Gastroesophageal sphincter (tissue), 4 donors: ENCODE measurements around the gene PPBP. TPM values are rescaled to one million over a fixed set of nuclear protein-coding genes. Genes with fewer than 3 reads are reported as not detected.
A peak's percentile ranks its signal among the peaks of the same experiment; 100 is the strongest.
"Not testable (repeated sequence)": the region's sequence is repeated elsewhere in the genome, so short reads cannot be mapped to it uniquely, and the experiment has no call there.

Experiments used
- ATAC-seq: fragments of 150-250 bp; one replicate; pipeline ENCODE4 v1.9.1; 2016; ENCODE audit warnings: mild to moderate bottlenecking, moderate library complexity
- H3K27ac ChIP-seq, 4 donors: fragments of 200-600 bp; sonication (generic) in 3 of 4; 1 replicate in 3 of 4; 2 replicates in 1 of 4; pipeline ENCODE4 v1.5.1; 2016 to 2019
- H3K27me3 ChIP-seq: fragments of 200-600 bp; sonication (generic); one replicate; pipeline ENCODE4 v1.5.1; 2019
- H3K36me3 ChIP-seq, 2 donors: fragments of 200-600 bp; sonication (generic); one replicate each; pipeline ENCODE4 v1.5.1; 2019; ENCODE audit warnings: control low read depth in 1 of 2
- H3K4me1 ChIP-seq, 3 donors: fragments of 200-600 bp; sonication (generic); 1 replicate in 2 of 3; 2 replicates in 1 of 3; pipeline ENCODE4 v1.5.1; 2016 to 2019; ENCODE audit warnings: control low read depth in 2 of 3
- H3K4me3 ChIP-seq, 2 donors: fragments of 200-600 bp; sonication (generic); one replicate each; pipeline ENCODE4 v1.5.1; 2019; ENCODE audit warnings: mild to moderate bottlenecking in 1 of 2, moderate library complexity in 1 of 2
- H3K9me3 ChIP-seq, 3 donors: fragments of 200-600 bp; sonication (generic); one replicate each; pipeline ENCODE4 v1.5.1; 2017 to 2019; ENCODE audit warnings: control low read depth in 2 of 3
- CTCF ChIP-seq, 4 experiments: fragments of 200-600 bp in 2 of 4; fragments of 450-650 bp in 2 of 4; sonication (generic) in 1 of 4; IDR thresholded peaks; one replicate each; pipeline ENCODE4 v1.5.1; 2017 to 2019; ENCODE audit warnings: antibody characterized with exemption in 4 of 4, mild to moderate bottlenecking in 2 of 4, moderate library complexity in 2 of 4
- EP300 ChIP-seq: sonication (generic); formaldehyde crosslinking; IDR thresholded peaks from one replicate; pipeline ENCODE4 v1.6.1; 2017; ENCODE audit warnings: antibody characterized with exemption, mild to moderate bottlenecking
- POLR2A ChIP-seq, 2 donors: fragments of 450-650 bp; IDR thresholded peaks; one replicate each; pipeline ENCODE4 v1.6.1; 2017; ENCODE audit warnings: antibody characterized with exemption in 2 of 2, mild to moderate bottlenecking in 2 of 2, moderate library complexity in 1 of 2
- POLR2AphosphoS5 ChIP-seq: sonication (generic); formaldehyde crosslinking; IDR thresholded peaks from one replicate; pipeline ENCODE4 v1.6.1; 2017; ENCODE audit warnings: antibody characterized with exemption
- WGBS, 2 donors: methylation state at CpG; one replicate each; pipeline ENCODE4 v1.1.5; 2018; ENCODE audit warnings: low coverage in 1 of 2; 5-methylcytosine and 5-hydroxymethylcytosine counted together
- total RNA-seq, 4 donors: library from RNA; depleted of rRNA; stranded (reverse); fragments of >200 nt; gene quantifications; one replicate each; pipeline ENCODE4 v1.1.0, GENCODE V29; 2016

PPBP gene
- total RNA-seq, 4 donors from 2014 or later, result not detected

GRCh38 chr4:73989031-73989430 lies 1.0 kb upstream of the PPBP start:
- no peaks in the 10 kb centered on the region for H3K27me3 ChIP-seq
- WGBS, 2 donors, result 71 to 73% methylated on average over 1 to 3 of the region's 3 CpGs
- no peak overlapping the region for H3K27ac ChIP-seq
- no peak for TF ChIP-seq POLR2AphosphoS5
- no peak for TF ChIP-seq EP300
- no peak for TF ChIP-seq CTCF (IDR thresholded peaks at IDR 0.05)
- no peak for TF ChIP-seq POLR2A (IDR thresholded peaks at IDR 0.05)
- no peaks in the 10 kb centered on the region for H3K36me3 ChIP-seq
- no peaks in the 10 kb centered on the region for H3K9me3 ChIP-seq
- no peak for ATAC-seq
- H3K4me3 ChIP-seq, result no peak overlapping the region
- H3K4me1 ChIP-seq, result no peaks in the 10 kb centered on the region

- Histone ChIP-seq H3K9me3 (no peaks in the 10 kb centered on the region), H3K27ac (no peak overlapping the region), H3K36me3 (no peaks in the 10 kb centered on the region), H3K27me3 (peaks cover 14% of the 10 kb centered on the region), H3K4me3 (no peak overlapping the region), H3K4me1 (peaks cover 0 to 6% (median 0%) of the 10 kb centered on the region in 3 donors)
- WGBS, 2 donors, result 33 to 43% methylated on average over 1 of the region's 1 CpG
- no peak for ATAC-seq
- TF ChIP-seq POLR2AphosphoS5 (no peak), EP300 (no peak), CTCF (IDR thresholded peaks at IDR 0.05) (no peak), POLR2A (IDR thresholded peaks at IDR 0.05) (no peak)
Measured at GRCh38 chr4:73985528-73985852, 2.5 kb downstream of the PPBP start.

GRCh38 chr4:73984736-73985527 lies 3.1 kb downstream of the PPBP start:
- no peak for TF ChIP-seq POLR2A (IDR thresholded peaks at IDR 0.05)
- TF ChIP-seq EP300, result no peak
- no peaks in the 10 kb centered on the region for H3K36me3 ChIP-seq
- H3K4me1 ChIP-seq, result peaks cover 0 to 6% (median 0%) of the 10 kb centered on the region in 3 donors
- peaks cover 14% of the 10 kb centered on the region for H3K27me3 ChIP-seq
- no peak overlapping the region for H3K4me3 ChIP-seq
- no peak for ATAC-seq
- WGBS, 2 donors, result 77 to 81% methylated on average over 3 to 4 of the region's 4 CpGs
- H3K9me3 ChIP-seq, result no peaks in the 10 kb centered on the region
- H3K27ac ChIP-seq, result no peak overlapping the region

GRCh38 chr4:73981175-73981574 lies 6.8 kb downstream of the PPBP start:
- ATAC-seq, result peak; percentile 28
- not testable (repeated sequence) for H3K9me3 ChIP-seq, H3K4me1 ChIP-seq, H3K4me3 ChIP-seq, H3K27ac ChIP-seq, H3K36me3 ChIP-seq
- WGBS, 2 donors, result 65 to 81% methylated on average over 4 to 6 of the region's 7 CpGs
- H3K27me3 ChIP-seq, result peaks cover 14% of the 10 kb centered on the region

GRCh38 chr4:73979407-73979957 lies 8.5 kb downstream of the PPBP start:
- no peak for TF ChIP-seq EP300
- TF ChIP-seq CTCF (IDR thresholded peaks at IDR 0.05), result no peak
- TF ChIP-seq POLR2A (IDR thresholded peaks at IDR 0.05), result no peak
- TF ChIP-seq POLR2AphosphoS5, result no peak
- no peak overlapping the region for H3K4me3 ChIP-seq
- peaks cover 14% of the 10 kb centered on the region for H3K27me3 ChIP-seq
- peaks cover 0 to 6% (median 0%) of the 10 kb centered on the region in 3 donors for H3K4me1 ChIP-seq
- 86 to 88% methylated on average over 3 of the region's 3 CpGs for WGBS, 2 donors
- no peak overlapping the region for H3K27ac ChIP-seq
- ATAC-seq, result no peak
- peaks cover 0 to 11% (median 0%) of the 10 kb centered on the region in 3 donors for H3K9me3 ChIP-seq
- H3K36me3 ChIP-seq, result no peaks in the 10 kb centered on the region

- no peak overlapping the region for H3K27ac ChIP-seq
- peaks cover 0 to 12% (median 0%) of the 10 kb centered on the region in 3 donors for H3K9me3 ChIP-seq
- no peak overlapping the region for H3K4me3 ChIP-seq
- H3K27me3 ChIP-seq, result peaks cover 14% of the 10 kb centered on the region
- no peak for ATAC-seq
- H3K36me3 ChIP-seq, result no peaks in the 10 kb centered on the region
- TF ChIP-seq CTCF (IDR thresholded peaks at IDR 0.05), result no peak
- no peak for TF ChIP-seq EP300
- peaks cover 0 to 6% (median 0%) of the 10 kb centered on the region in 3 donors for H3K4me1 ChIP-seq
Measured at GRCh38 chr4:73978886-73979285, 9.1 kb downstream of the PPBP start.
